Neural cell (in vitro differentiated cells): ENCODE results near the gene RAB27B. TPM values are rescaled to one million over a fixed set of nuclear protein-coding genes. Genes with fewer than 3 reads are reported as not detected.

Experiments used
- H2AFZ ChIP-seq: fragments of 200-600, 300-800 bp; sonication (generic), shearing (Covaris generic); 2 replicates; pipeline ENCODE4 v1.6.0; 2014; ENCODE audit warnings: low read depth, mild to moderate bottlenecking, antibody characterized with exemption, low read length, moderate library complexity
- H3F3A ChIP-seq: fragments of 200-600 bp; shearing (Covaris generic); 2 replicates; pipeline ENCODE4 v1.6.1; 2016; ENCODE audit warnings: mild to moderate bottlenecking, moderate library complexity, mixed read lengths, antibody characterized with exemption, low read length; ENCODE audit not compliant: insufficient read depth, poor library complexity, severe bottlenecking
- H3K27ac ChIP-seq: fragments of 200-600, 300-800 bp; sonication (generic), shearing (Covaris generic); 2 replicates; pipeline ENCODE4 v1.5.1; 2014; ENCODE audit warnings: mild to moderate bottlenecking, low read length, moderate library complexity
- H3K27me3 ChIP-seq: fragments of 300-800, 200-600 bp; sonication (generic), shearing (Covaris generic); 2 replicates; pipeline ENCODE4 v1.6.0; 2014; ENCODE audit warnings: mild to moderate bottlenecking, low read depth, low read length, moderate library complexity; ENCODE audit not compliant: insufficient read depth
- H3K36me3 ChIP-seq: fragments of 300-800, 200-600 bp; sonication (generic), shearing (Covaris generic); 2 replicates; pipeline ENCODE4 v1.5.1; 2014; ENCODE audit warnings: mild to moderate bottlenecking, antibody characterized with exemption, low read length, moderate library complexity; ENCODE audit not compliant: insufficient read depth
- H3K4me2 ChIP-seq: fragments of 300-800, 200-600 bp; sonication (generic), shearing (Covaris generic); 2 replicates; pipeline ENCODE4 v1.6.0; 2014; ENCODE audit warnings: mild to moderate bottlenecking, low read length
- H3K4me3 ChIP-seq: fragments of 300-800, 200-600 bp; sonication (generic), shearing (Covaris generic); 2 replicates; pipeline ENCODE4 v1.5.1; 2014; ENCODE audit warnings: mild to moderate bottlenecking, low read length, moderate library complexity
- H3K79me2 ChIP-seq: fragments of 200-600 bp; shearing (Covaris generic); replicated peaks from 2 replicates; pipeline ENCODE4 v1.6.0; 2014; ENCODE audit warnings: mild to moderate bottlenecking, low read length, moderate library complexity; ENCODE audit not compliant: insufficient read depth
- H3K9ac ChIP-seq: fragments of 300-800, 200-600 bp; sonication (generic), shearing (Covaris generic); 2 replicates; pipeline ENCODE4 v1.6.1; 2016; ENCODE audit warnings: mild to moderate bottlenecking, low read length, mixed read lengths
- H3K9me2 ChIP-seq: fragments of 200-600 bp; shearing (Covaris generic); 2 replicates; pipeline ENCODE4 v1.6.1; 2016; ENCODE audit warnings: mild to moderate bottlenecking, low read length, mixed read lengths; ENCODE audit not compliant: insufficient read depth
- H3K9me3 ChIP-seq: fragments of 200-600, 300-800 bp; sonication (generic), shearing (Covaris generic); 2 replicates; pipeline ENCODE4 v1.6.1; 2016; ENCODE audit warnings: mild to moderate bottlenecking, mixed run types, low read length, moderate library complexity, mixed read lengths
- H4K20me1 ChIP-seq: fragments of 200-600 bp; shearing (Covaris generic); 2 replicates; pipeline ENCODE4 v1.6.1; 2016; ENCODE audit warnings: mild to moderate bottlenecking, mixed run types; ENCODE audit not compliant: insufficient read depth
- EP300 ChIP-seq: fragments of 450-650 bp; conservative IDR thresholded peaks from 2 replicates; pipeline ENCODE4 v1.6.1; 2014; ENCODE audit warnings: antibody characterized with exemption, mild to moderate bottlenecking, moderate library complexity; ENCODE audit not compliant: poor library complexity, severe bottlenecking
- EZH2 ChIP-seq: fragments of 200-600, 300-800 bp; shearing (Covaris generic), sonication (generic); IDR thresholded peaks from 2 replicates; pipeline ENCODE4 v1.6.1; 2014; ENCODE audit warnings: antibody characterized with exemption, low read length, borderline replicate concordance, mild to moderate bottlenecking; ENCODE audit not compliant: insufficient read depth, poor library complexity, severe bottlenecking
- MXI1 ChIP-seq: fragments of 450-650 bp; conservative IDR thresholded peaks from 2 replicates; pipeline ENCODE4 v1.6.1; 2014; ENCODE audit warnings: antibody characterized with exemption, mild to moderate bottlenecking; ENCODE audit not compliant: poor library complexity, severe bottlenecking
- POLR2AphosphoS5 ChIP-seq: IDR thresholded peaks from 2 replicates; pipeline ENCODE4 v1.6.1; 2012
- RAD21 ChIP-seq: fragments of 450-650 bp; conservative IDR thresholded peaks from 2 replicates; pipeline ENCODE4 v1.6.1; 2014; ENCODE audit warnings: antibody characterized with exemption, mild to moderate bottlenecking, moderate library complexity
- REST ChIP-seq: IDR thresholded peaks from 2 replicates; pipeline ENCODE4 v1.6.1; 2012; ENCODE audit warnings: borderline replicate concordance
- SMC3 ChIP-seq: fragments of 450-650 bp; conservative IDR thresholded peaks from 2 replicates; pipeline ENCODE4 v1.6.1; 2014; ENCODE audit warnings: antibody characterized with exemption, mild to moderate bottlenecking, moderate library complexity; ENCODE audit not compliant: poor library complexity
- TAF1 ChIP-seq: IDR thresholded peaks from 2 replicates; pipeline ENCODE4 v1.6.1; 2012; ENCODE audit warnings: low read depth
- polyA plus RNA-seq: library from polyadenylated mRNA; depleted of rRNA; stranded (reverse); fragments of >200 nt; gene quantifications from 2 replicates; pipeline ENCODE4 v1.2.3, GENCODE V29; 2014
- TF ChIP-seq, protein P1 (sequence below): fragments of 450-650 bp; IDR thresholded peaks from 2 replicates; pipeline ENCODE4 v1.5.1; 2014; ENCODE audit warnings: antibody characterized with exemption, mild to moderate bottlenecking, moderate library complexity; ENCODE audit not compliant: poor library complexity, severe bottlenecking

RAB27B gene
- polyA plus RNA-seq, 1 donor from 2014 or later: 37.3 TPM

- Histone ChIP-seq H3K27ac (no peak overlapping the region), H3K9ac (no peak overlapping the region), H2AFZ (no peak overlapping the region), H3K9me2 (no peaks in the 10 kb centered on the region), H3K4me2 (no peak overlapping the region), H3K4me3 (no peak overlapping the region), H3K79me2 (no peaks in the 10 kb centered on the region), H3K36me3 (peaks cover 6% of the 10 kb centered on the region), H3K27me3 (no peaks in the 10 kb centered on the region), H3K9me3 (no peaks in the 10 kb centered on the region), H3F3A (no peaks in the 10 kb centered on the region), H4K20me1 (no peaks in the 10 kb centered on the region)
- TF ChIP-seq EZH2 (no peak), RAD21 (no peak), REST (no peak), EP300 (no peak)
Observed at GRCh38 chr18:54888933-54889332, 60.7 kb downstream of the RAB27B start.

- no peak overlapping the region for H3K9ac ChIP-seq
- H2AFZ ChIP-seq: no peak overlapping the region
- H3K27me3 ChIP-seq: no peaks in the 10 kb centered on the region
- TF ChIP-seq EZH2 (no peak), EP300 (no peak), TAF1 (no peak), REST (no peak), RAD21 (no peak), MXI1 (no peak), SMC3 (no peak), POLR2AphosphoS5 (no peak)
- TF ChIP-seq, protein P1, sequence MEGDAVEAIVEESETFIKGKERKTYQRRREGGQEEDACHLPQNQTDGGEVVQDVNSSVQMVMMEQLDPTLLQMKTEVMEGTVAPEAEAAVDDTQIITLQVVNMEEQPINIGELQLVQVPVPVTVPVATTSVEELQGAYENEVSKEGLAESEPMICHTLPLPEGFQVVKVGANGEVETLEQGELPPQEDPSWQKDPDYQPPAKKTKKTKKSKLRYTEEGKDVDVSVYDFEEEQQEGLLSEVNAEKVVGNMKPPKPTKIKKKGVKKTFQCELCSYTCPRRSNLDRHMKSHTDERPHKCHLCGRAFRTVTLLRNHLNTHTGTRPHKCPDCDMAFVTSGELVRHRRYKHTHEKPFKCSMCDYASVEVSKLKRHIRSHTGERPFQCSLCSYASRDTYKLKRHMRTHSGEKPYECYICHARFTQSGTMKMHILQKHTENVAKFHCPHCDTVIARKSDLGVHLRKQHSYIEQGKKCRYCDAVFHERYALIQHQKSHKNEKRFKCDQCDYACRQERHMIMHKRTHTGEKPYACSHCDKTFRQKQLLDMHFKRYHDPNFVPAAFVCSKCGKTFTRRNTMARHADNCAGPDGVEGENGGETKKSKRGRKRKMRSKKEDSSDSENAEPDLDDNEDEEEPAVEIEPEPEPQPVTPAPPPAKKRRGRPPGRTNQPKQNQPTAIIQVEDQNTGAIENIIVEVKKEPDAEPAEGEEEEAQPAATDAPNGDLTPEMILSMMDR: no peak
- H4K20me1 ChIP-seq: no peaks in the 10 kb centered on the region
- H3K79me2 ChIP-seq: no peaks in the 10 kb centered on the region
- H3K36me3 ChIP-seq: no peaks in the 10 kb centered on the region
- H3K27ac ChIP-seq: no peak overlapping the region
- H3K4me2 ChIP-seq: no peak overlapping the region
- no peaks in the 10 kb centered on the region for H3F3A ChIP-seq
- H3K9me2 ChIP-seq: no peaks in the 10 kb centered on the region
- no peaks in the 10 kb centered on the region for H3K9me3 ChIP-seq
- H3K4me3 ChIP-seq: no peak overlapping the region
Observed at GRCh38 chr18:54899500-54899899, 71.2 kb downstream of the RAB27B start.
